BJ (cell line): ENCODE results near the gene CIRBP. TPM values are rescaled to one million over a fixed set of nuclear protein-coding genes. Genes with fewer than 3 reads are reported as not detected.

Experiments
- CTCF ChIA-PET: fragments of 350-600 bp; formaldehyde crosslinking; extraction: SDS; loops from one replicate; lab custom pipeline; 2021; ENCODE audit warnings: antibody characterized with exemption, inconsistent platforms; lab: Yijun Ruan, JAX
- POLR2A ChIA-PET: fragments of 300-600 bp; sonication (Branson Sonifier 250); formaldehyde crosslinking; extraction: SDS; loops from one replicate; lab custom pipeline; 2021; ENCODE audit warnings: antibody characterized with exemption; lab: Charles Lee
- DNase-seq: peaks from one replicate; pipeline ENCODE4 v3.0.0-alpha.2; 2011; ENCODE audit warnings: low read depth
- H3K27me3 ChIP-seq: 2 replicates; pipeline ENCODE4 v1.6.0; 2011; ENCODE audit warnings: low read length; ENCODE audit not compliant: control insufficient read depth, insufficient read depth
- H3K36me3 ChIP-seq: 2 replicates; pipeline ENCODE4 v1.5.1; 2011; ENCODE audit warnings: low read length; ENCODE audit not compliant: control insufficient read depth, insufficient read depth
- H3K4me3 ChIP-seq: 2 replicates; pipeline ENCODE4 v1.5.1; 2011; ENCODE audit warnings: low read depth, mild to moderate bottlenecking, control low read depth, low read length
- CTCF ChIP-seq: IDR thresholded peaks from 2 replicates; pipeline ENCODE4 v1.5.1; 2011; ENCODE audit warnings: low read depth, mild to moderate bottlenecking, control low read depth, inconsistent platforms, low read length, moderate library complexity; ENCODE audit not compliant: insufficient read depth
- polyA minus RNA-seq: library from RNA; depleted of rRNA, polyadenylated mRNA; stranded (reverse); fragments of >200 nt; gene quantifications from 2 replicates; pipeline ENCODE4 v1.2.3, GENCODE V29; 2011; rRNA and poly(A)+ RNA removed
- polyA plus RNA-seq: library from polyadenylated mRNA; depleted of rRNA; stranded (reverse); fragments of >200 nt; gene quantifications from 2 replicates; pipeline ENCODE4 v1.2.3, GENCODE V29; 2011; rRNA removed

CIRBP gene
- polyA plus RNA-seq: 342 and 372 TPM in 2 replicates
- 69.9 and 93.9 TPM in 2 replicates for polyA minus RNA-seq

GRCh38 chr19:1269065-1269477 is at the start of gene CIRBP:
Gene CIRBP (plus strand): TSS chr19:1269332. CDS start chr19:1270934, 1,602 bp downstream.
- ChIA-PET POLR2A (interaction anchor here (0.5 to 1.4 kb wide), 25 partner anchors 8 to 780 kb away, joined by 3 to 78 read pairs (median 4); partner anchors contain the start of genes ATP5F1D, CNN2, GPX4 and MADCAM1), CTCF (interaction anchor here (0.6 to 12.8 kb wide), 6 partner anchors 11 to 118 kb away, joined by 3 to 437 read pairs (median 4); partner anchors contain the start of gene ATP5F1D)
- H3K4me3 ChIP-seq: peak within 1 kb of the TSS; percentile 66
- no peak for TF ChIP-seq CTCF
- H3K36me3 ChIP-seq: peaks cover 27% of the 10 kb centered on the region
- no peaks in the 10 kb centered on the region for H3K27me3 ChIP-seq
- DNase-seq: peak; percentile 92

- POLR2A ChIA-PET: no interaction called here
- CTCF ChIA-PET: interaction anchor here (0.6 kb wide), 1 partner anchor 109 kb away, joined by 3 read pairs; no protein-coding TSS in a partner anchor
- H3K4me3 ChIP-seq: no peak overlapping the region
- DNase-seq: no peak
- no peak for TF ChIP-seq CTCF
- H3K36me3 ChIP-seq: peaks cover 19% of the 10 kb centered on the region
- no peaks in the 10 kb centered on the region for H3K27me3 ChIP-seq
Observed at GRCh38 chr19:1219786-1220476, 49.2 kb upstream of the CIRBP start.

- Histone ChIP-seq H3K27me3 (no peaks in the 10 kb centered on the region), H3K36me3 (peaks cover 19% of the 10 kb centered on the region), H3K4me3 (no peak overlapping the region)
- no peak for TF ChIP-seq CTCF
- ChIA-PET POLR2A (no interaction called here), CTCF (interaction anchor here (0.6 to 2.1 kb wide), 6 partner anchors 9 to 550 kb away, joined by 3 to 5 read pairs (median 3); no protein-coding TSS in a partner anchor)
- DNase-seq: no peak
Observed at GRCh38 chr19:1220477-1220930, 48.6 kb upstream of the CIRBP start.

GRCh38 chr19:1220976-1221903 is 47.9 kb upstream of the CIRBP start:
- no peaks in the 10 kb centered on the region for H3K27me3 ChIP-seq
- no peak for DNase-seq
- H3K4me3 ChIP-seq: no peak overlapping the region
- TF ChIP-seq CTCF: peak; percentile 68
- ChIA-PET CTCF (interaction anchor here (0.7 to 2.1 kb wide), 11 partner anchors 9 to 551 kb away, joined by 3 to 7 read pairs (median 3); no protein-coding TSS in a partner anchor), POLR2A (interaction anchor here (0.6 kb wide), 1 partner anchor 198 kb away, joined by 4 read pairs; no protein-coding TSS in a partner anchor)
- peaks cover 22% of the 10 kb centered on the region for H3K36me3 ChIP-seq
